ENCODE data around the gene ITGA2.

ITGA2 gene

DNA sequence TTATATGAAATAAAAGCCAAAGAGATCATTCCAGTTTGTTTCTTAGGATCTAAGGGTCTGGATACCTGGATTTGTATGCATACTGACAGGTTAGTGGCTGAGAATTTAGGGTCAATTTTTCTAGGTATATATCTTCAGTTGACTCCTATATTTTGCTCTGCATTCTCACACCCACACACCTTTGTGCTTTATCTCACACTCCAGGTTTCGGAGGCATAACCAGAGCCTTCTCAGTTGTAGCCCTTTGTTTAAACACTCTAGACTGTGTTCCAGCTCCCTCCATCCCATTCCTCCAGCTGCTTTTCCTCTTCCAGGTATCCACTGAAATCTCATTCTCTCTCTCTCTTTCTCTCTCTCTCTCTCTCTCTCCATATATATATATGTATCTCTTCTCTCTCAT lies 131.0 kb downstream of the ITGA2 start:
- no peak overlapping the region for H3K4me3 ChIP-seq

DNA sequence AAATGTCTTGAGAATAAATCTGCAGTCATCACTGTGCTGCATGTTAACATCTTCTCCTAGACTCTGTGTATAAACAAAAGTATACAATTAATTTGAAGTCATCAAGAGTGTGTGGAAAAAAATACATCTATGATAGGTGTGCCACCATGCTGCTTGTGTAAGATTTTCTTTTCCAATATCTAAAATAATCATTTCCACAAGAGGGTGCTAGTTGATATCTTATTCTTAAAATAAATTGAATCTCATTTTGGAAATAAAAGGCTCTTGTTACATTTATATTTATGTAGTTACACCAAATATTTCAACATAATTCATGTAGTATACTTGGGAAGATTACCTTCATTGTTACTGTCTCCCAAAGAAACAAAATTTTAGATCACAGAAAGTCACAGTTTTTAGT lies 134.6 kb downstream of the ITGA2 start:
- H3K27ac ChIP-seq = no peak overlapping the region
- no peak overlapping the region for H3K4me3 ChIP-seq

More for the DNA sequence above, 131.0 kb downstream of the ITGA2 start:
- no peak overlapping the region for H3K27ac ChIP-seq

DNA sequence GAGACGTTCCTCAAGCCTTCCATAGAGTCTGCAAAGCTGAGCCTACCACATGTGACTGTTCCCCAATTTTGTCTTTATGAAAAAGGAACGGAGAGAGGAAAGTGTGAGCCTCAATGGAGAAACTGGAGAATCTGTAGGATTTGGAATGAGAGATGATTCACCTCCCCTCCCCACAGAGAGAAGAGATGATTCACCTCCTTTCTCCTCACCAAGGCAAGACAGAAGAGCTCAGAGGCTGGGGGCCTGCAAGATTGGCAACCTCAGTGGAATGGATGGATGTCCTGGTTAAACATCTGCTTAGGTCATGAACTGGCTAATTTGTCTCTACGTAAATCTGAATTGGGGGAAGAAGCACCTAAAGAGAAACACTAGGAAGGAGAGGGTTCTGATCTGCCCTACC lies 137.4 kb downstream of the ITGA2 start:
- Histone ChIP-seq H3K27ac (no peak overlapping the region), H3K4me3 (no peak overlapping the region)

DNA sequence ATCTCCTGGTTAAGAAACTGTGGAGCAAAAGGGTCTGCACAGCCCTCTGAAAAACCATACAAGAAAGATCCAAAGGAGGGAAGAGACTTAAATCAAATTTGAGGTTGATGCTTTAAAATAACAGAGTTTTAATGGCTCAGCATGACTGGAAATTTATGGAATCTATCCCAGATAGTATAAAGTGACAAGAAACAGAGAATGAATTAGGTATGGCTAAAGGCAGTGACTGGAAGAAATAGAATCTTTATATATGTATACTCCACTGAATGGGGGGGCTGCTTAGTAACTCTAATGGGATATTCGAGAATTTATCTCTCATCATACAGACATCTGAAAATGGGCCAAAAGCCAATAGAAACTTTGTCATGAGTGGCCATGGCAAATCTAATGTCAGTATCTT lies 138.0 kb downstream of the ITGA2 start:
- Histone ChIP-seq H3K27ac (no peak overlapping the region), H3K4me3 (no peak overlapping the region)

DNA sequence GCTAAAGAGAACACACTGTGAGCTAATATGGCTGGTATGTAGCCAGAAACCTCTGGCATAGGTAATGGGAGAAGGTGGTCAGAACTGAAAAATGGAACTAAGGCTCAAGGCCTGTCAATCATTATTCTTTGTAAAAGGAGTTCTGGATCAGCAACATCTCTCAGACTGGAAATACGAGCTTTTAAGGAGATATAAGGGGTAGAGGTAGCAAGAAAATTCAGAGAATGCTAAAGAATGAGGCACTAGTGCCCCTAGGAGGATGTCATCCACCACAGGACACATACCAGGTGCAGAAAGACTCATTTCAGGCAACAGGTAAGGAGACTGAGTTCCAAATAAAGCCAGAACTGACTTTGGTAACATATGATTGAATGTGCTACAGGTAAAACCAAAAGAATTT lies 139.3 kb downstream of the ITGA2 start:
- Histone ChIP-seq H3K27ac (no peak overlapping the region), H3K4me3 (no peak overlapping the region)

DNA sequence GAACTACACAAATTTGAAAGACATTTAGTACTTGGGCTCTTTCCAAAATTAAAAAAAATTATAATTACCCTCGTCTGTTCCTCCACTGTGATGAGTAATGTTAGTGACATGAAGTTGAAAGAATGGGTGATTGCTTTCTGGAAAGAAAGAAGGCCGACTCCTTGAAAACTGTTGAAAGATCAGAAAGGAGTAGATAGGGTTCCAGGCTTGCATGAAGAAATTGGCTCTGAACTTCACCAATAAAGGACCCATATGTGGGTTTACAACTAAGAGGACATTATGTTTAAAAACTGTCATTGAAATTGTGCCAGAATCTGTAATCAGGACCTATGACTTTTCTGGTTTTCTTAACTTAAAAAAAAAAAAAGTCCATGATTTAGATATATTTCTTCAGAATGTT lies 141.1 kb downstream of the ITGA2 start:
- Histone ChIP-seq H3K4me3 (no peak overlapping the region), H3K27ac (peak overlapping the region in 1 of 21 experiments; percentile 51)

DNA sequence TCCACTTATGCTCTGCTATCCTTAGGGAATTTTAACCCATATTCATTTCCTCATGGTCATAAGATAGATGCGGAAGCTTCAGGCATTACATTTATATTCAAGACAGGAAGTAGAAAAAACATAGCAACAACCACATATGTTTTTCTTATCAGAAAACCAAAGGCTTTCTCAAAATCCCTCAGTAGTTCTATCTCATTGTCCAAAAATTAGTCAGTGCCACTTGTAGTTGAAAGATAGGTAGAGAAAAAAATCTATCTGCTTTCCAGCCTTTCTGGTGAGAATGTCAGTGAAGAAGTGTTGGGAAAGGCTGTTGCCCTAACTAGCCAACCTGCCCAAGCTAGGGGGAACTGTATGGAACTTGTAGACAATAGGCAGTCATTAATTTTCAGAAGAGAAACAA lies 143.9 kb downstream of the ITGA2 start:
- H3K27ac ChIP-seq = no peak overlapping the region
- no peak overlapping the region for H3K4me3 ChIP-seq

Measured in skin epidermis (tissue), 12 donors.